Measurements from ENCODE around the gene ATP5F1E.

DNA sequence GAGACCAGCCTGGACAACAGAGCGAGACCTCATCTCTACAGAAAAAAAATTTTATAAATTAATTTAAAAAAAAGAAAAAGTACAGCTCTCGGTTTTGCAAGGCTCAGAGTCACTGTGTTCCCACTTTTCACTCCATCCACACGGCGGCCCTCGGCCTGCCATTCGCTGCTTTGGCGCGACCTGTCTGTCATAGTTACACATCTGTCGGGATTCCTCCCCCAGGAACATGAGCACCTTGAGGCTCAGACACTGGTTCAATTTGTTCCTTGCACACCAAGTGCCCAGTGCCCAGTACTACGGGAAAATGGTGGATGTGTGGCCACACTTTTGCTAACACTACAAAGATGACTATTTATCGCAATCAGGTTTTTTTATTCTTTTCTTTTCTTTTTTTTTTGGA lies 33.5 kb downstream of the ATP5F1E start:
- TF ChIP-seq CTCF (IDR thresholded peaks at IDR 0.05; ENCODE audit: low read length) (no peak), EZH2 (IDR thresholded peaks at IDR 0.05; ENCODE audit: borderline replicate concordance, low read length) (no peak)
